ENCODE results near the gene RIPOR2. TPM values are rescaled to one million over a fixed set of nuclear protein-coding genes. Genes with fewer than 3 reads are reported as not detected.
"Not testable (repeated sequence)": the region's sequence is repeated elsewhere in the genome, so short reads cannot be mapped to it uniquely, and the experiment has no call there.

Gene RIPOR2
- total RNA-seq, 4 donors from 2014 or later: 5.2 to 34.0 (median 21.2) TPM

DNA sequence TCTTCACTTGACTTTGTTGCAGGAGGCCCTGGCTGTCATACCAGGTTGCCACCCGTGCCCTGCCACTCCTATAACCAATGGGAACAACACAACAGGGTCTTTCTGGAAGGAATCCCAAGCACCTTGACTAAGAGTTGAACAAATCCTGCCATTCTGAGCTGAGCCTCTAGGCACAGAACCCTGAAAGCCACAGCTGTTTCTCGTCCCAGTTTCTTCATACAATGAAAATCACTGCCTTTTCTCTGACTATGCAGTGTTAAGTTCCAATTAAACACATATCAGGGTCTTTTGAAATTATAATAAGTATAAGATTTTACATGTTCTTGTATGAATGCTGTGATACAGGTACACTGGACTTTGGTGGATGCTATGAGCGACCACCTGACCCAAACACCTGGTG is 54.4 kb downstream of the RIPOR2 start:
- in situ Hi-C loops (cut with MboI; ENCODE audit: low sequenced_read_pairs in 4 of 4): no loop called here
- no peaks in the 10 kb centered on the region for H3K36me3 ChIP-seq
- no peak for ATAC-seq

DNA sequence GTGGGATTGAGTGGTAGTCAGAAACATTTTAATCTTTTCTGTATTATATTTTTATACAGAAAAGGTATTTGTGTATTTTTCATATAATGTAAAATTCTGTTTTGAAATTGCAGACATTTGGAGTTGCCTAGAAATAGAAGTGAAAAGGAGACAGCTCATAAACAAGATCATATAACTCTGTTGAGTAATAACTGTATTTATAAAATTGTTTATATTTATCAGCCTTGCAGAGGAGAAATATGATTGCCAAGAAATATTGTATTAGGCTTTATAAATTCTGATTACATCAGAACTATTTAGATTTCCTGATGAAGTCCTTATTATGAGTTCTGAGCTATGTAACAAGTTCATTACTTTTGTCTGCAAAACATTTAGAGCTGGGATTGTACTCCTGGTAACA is 55.3 kb downstream of the RIPOR2 start:
- no peaks in the 10 kb centered on the region for H3K9me3 ChIP-seq
- in situ Hi-C loops (cut with MboI; ENCODE audit: low sequenced_read_pairs in 4 of 4): no loop called here
- no peak for DNase-seq
- TF ChIP-seq, protein P1, sequence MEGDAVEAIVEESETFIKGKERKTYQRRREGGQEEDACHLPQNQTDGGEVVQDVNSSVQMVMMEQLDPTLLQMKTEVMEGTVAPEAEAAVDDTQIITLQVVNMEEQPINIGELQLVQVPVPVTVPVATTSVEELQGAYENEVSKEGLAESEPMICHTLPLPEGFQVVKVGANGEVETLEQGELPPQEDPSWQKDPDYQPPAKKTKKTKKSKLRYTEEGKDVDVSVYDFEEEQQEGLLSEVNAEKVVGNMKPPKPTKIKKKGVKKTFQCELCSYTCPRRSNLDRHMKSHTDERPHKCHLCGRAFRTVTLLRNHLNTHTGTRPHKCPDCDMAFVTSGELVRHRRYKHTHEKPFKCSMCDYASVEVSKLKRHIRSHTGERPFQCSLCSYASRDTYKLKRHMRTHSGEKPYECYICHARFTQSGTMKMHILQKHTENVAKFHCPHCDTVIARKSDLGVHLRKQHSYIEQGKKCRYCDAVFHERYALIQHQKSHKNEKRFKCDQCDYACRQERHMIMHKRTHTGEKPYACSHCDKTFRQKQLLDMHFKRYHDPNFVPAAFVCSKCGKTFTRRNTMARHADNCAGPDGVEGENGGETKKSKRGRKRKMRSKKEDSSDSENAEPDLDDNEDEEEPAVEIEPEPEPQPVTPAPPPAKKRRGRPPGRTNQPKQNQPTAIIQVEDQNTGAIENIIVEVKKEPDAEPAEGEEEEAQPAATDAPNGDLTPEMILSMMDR (IDR thresholded peaks at IDR 0.05 in 4 of 5, conservative IDR thresholded peaks at IDR 0.05 in 1 of 5): no peak
- no peak for TF ChIP-seq POLR2A (IDR thresholded peaks at IDR 0.05)
- no peaks in the 10 kb centered on the region for H3K27me3 ChIP-seq
- H3K27ac ChIP-seq: peak overlapping the region in 1 of 4 donors; percentile 60
- intact Hi-C loops (cut with DNase I; ENCODE audit: low total_unique reads): no loop called here
- no peaks in the 10 kb centered on the region for H3K36me3 ChIP-seq
- peaks cover 4 to 12% of the 10 kb centered on the region in 2 donors for H3K4me1 ChIP-seq
- H3K4me3 ChIP-seq: no peak overlapping the region
- no peak for ATAC-seq

More for the DNA sequence above, 54.4 kb downstream of the RIPOR2 start:
- peak overlapping the region in 1 of 4 donors; percentile 60 for H3K27ac ChIP-seq
- intact Hi-C loops (cut with DNase I; ENCODE audit: low total_unique reads): no loop called here
- no peaks in the 10 kb centered on the region for H3K27me3 ChIP-seq
- TF ChIP-seq, protein P1 (IDR thresholded peaks at IDR 0.05 in 4 of 5, conservative IDR thresholded peaks at IDR 0.05 in 1 of 5): no peak
- no peak for TF ChIP-seq POLR2A (IDR thresholded peaks at IDR 0.05)
- no peak for DNase-seq
- no peaks in the 10 kb centered on the region for H3K9me3 ChIP-seq
- peaks cover 4 to 12% of the 10 kb centered on the region in 2 donors for H3K4me1 ChIP-seq
- H3K4me3 ChIP-seq: no peak overlapping the region

DNA sequence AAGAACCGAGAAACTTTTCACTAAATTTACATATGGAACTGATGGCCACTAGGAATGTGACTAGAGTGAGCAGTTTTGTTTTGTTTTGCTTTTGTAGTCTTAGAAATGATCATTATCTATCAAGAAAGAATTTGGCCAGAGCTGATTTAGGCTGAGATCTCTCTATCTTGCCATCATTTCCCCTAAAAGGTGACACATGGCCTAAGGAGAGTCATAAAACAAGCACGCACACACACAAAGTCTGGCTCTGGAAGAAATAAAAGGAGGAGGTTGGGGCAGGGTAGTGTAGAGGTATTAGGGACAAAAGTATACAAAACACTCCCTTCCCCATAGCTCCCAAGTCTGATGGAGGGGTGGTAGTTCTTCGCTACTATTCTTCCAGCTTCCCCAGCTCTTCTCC is 56.4 kb downstream of the RIPOR2 start:
- Histone ChIP-seq H3K9me3 (no peaks in the 10 kb centered on the region), H3K4me1 (peaks cover 4 to 12% of the 10 kb centered on the region in 2 donors), H3K4me3 (no peak overlapping the region), H3K27ac (no peak overlapping the region), H3K27me3 (no peaks in the 10 kb centered on the region), H3K36me3 (no peaks in the 10 kb centered on the region)
- intact Hi-C loops (cut with DNase I; ENCODE audit: low total_unique reads): no loop called here
- TF ChIP-seq, protein P1 (IDR thresholded peaks at IDR 0.05 in 4 of 5, conservative IDR thresholded peaks at IDR 0.05 in 1 of 5): no peak
- no peak for TF ChIP-seq POLR2A (IDR thresholded peaks at IDR 0.05)
- ATAC-seq (no peak), DNase-seq (no peak)
- in situ Hi-C loops (cut with MboI; ENCODE audit: low sequenced_read_pairs in 4 of 4): no loop called here

DNA sequence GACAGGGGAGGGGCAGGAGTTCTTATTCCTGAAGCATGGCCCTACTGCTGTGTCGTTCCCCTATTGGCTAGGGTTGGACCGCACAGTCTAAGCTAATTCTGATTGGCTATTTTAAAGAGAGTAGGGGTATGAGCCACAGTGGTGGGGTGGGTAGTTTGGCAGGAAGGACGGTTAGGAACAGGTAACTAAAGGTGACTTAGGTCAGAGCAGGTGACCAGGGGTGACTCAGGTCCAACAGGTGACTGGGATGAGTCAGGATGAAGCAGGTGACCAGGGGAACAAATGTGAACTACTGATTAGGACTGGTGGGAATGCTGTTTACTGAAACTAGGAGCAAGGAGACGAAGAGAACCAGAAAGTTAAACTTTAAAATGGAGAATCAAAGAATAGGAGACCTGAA is 58.0 kb downstream of the RIPOR2 start:
- in situ Hi-C loops (cut with MboI; ENCODE audit: low sequenced_read_pairs in 4 of 4); ATAC-seq; H3K9me3 ChIP-seq; H3K4me3 ChIP-seq; H3K36me3 ChIP-seq; H3K27me3 ChIP-seq; intact Hi-C loops (cut with DNase I; ENCODE audit: low total_unique reads): not testable (repeated sequence)
- peak in 1 of 2 donors; percentile 30 for DNase-seq
- Histone ChIP-seq H3K4me1 (peaks cover 4 to 12% of the 10 kb centered on the region in 2 donors), H3K27ac (peak overlapping the region in 1 of 4 donors; percentile 37)

- Histone ChIP-seq H3K27me3 (no peaks in the 10 kb centered on the region), H3K4me1 (peaks cover 4 to 12% of the 10 kb centered on the region in 2 donors), H3K4me3 (no peak overlapping the region), H3K36me3 (peaks cover 0 to 10% of the 10 kb centered on the region in 2 donors), H3K27ac (peak overlapping the region in 1 of 4 donors; percentile 37), H3K9me3 (no peaks in the 10 kb centered on the region)
- no peak for TF ChIP-seq POLR2A (IDR thresholded peaks at IDR 0.05)
- TF ChIP-seq, protein P1 (IDR thresholded peaks at IDR 0.05 in 4 of 5, conservative IDR thresholded peaks at IDR 0.05 in 1 of 5): no peak
- no peak for DNase-seq
- ATAC-seq: no peak
- intact Hi-C loops (cut with DNase I; ENCODE audit: low total_unique reads): no loop called here
- in situ Hi-C loops (cut with MboI; ENCODE audit: low sequenced_read_pairs in 4 of 4): no loop called here
Observed at GRCh38 chr6:24876499-24877465, 59.0 kb downstream of the RIPOR2 start.
